Progenitor cell of endocrine pancreas (in vitro differentiated cells): ENCODE measurements around the gene CYP2D6. TPM values are rescaled to one million over a fixed set of nuclear protein-coding genes. Genes with fewer than 3 reads are reported as not detected.
"Not testable (repeated sequence)": the region's sequence is repeated elsewhere in the genome, so short reads cannot be mapped to it uniquely, and the experiment has no call there.

ENCODE experiments used
- DNase-seq: peaks from one replicate; pipeline ENCODE4 v3.0.0; 2021; ENCODE audit warnings: low spot score; ENCODE audit not compliant: unreplicated experiment
- H3K27ac Mint-ChIP-seq: 2 replicates; pipeline ENCODE4 v1.8.0; 2021; ENCODE audit warnings: mild to moderate bottlenecking, moderate library complexity, mixed read lengths
- H3K27me3 Mint-ChIP-seq: 2 replicates; pipeline ENCODE4 v1.8.0; 2021; ENCODE audit warnings: mixed read lengths
- H3K36me3 Mint-ChIP-seq: 2 replicates; pipeline ENCODE4 v1.8.0; 2022; ENCODE audit warnings: mixed read lengths; ENCODE audit not compliant: insufficient read depth
- H3K4me1 Mint-ChIP-seq: 2 replicates; pipeline ENCODE4 v1.8.0; 2021; ENCODE audit warnings: low read depth, mixed read lengths
- H3K4me3 Mint-ChIP-seq: 2 replicates; pipeline ENCODE4 v1.8.0; 2021; ENCODE audit warnings: low read depth, mild to moderate bottlenecking, moderate library complexity, mixed read lengths
- H3K9me3 Mint-ChIP-seq: 2 replicates; pipeline ENCODE4 v1.8.0; 2021; ENCODE audit warnings: low read depth, mixed read lengths
- CTCF ChIP-seq: fragments of 200-600 bp; sonication (generic); IDR thresholded peaks from one replicate; pipeline ENCODE4 v1.5.0; 2021; ENCODE audit warnings: antibody characterized with exemption, mild to moderate bottlenecking; ENCODE audit not compliant: unreplicated experiment
- total RNA-seq: library from RNA; stranded (reverse); gene quantifications from 2 replicates; pipeline ENCODE4 v1.2.1, GENCODE V29; 2021

Gene CYP2D6
- total RNA-seq, 1 donor from 2014 or later, result 8.0 TPM

- DNase-seq, result no peak
- H3K4me3 Mint-ChIP-seq, result no peak overlapping the region
- H3K27ac Mint-ChIP-seq, result no peak overlapping the region
- H3K4me1 Mint-ChIP-seq, result peaks cover 3% of the 10 kb centered on the region
- peaks cover 2% of the 10 kb centered on the region for H3K36me3 Mint-ChIP-seq
- H3K27me3 Mint-ChIP-seq, result no peaks in the 10 kb centered on the region
- H3K9me3 Mint-ChIP-seq, result no peaks in the 10 kb centered on the region
- TF ChIP-seq CTCF, result no peak
Measured at GRCh38 chr22:42127606-42128005, 3.0 kb downstream of the CYP2D6 start.

DNA sequence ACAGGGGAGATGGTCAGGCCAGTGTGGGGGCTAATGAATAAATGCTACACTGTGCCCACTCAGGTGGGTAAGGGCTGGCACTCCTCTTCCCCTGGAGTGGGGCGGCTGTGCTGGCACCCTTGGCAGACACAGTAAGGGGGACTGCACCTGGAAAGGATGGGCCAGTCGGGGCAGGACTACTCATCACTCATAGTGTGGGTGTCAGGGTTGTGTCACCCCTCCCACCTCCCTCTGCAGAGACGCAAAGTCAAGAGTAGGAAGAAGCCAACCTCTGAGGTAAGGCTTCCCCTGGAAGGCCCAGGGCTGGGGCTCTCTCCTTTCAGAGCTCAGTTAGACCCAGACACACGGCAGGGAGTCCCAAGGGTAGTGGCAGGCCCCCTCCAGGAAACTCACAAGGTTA is 7.1 kb downstream of the CYP2D6 start:
- not testable (repeated sequence) for H3K27me3 Mint-ChIP-seq, H3K36me3 Mint-ChIP-seq, DNase-seq, H3K9me3 Mint-ChIP-seq, H3K27ac Mint-ChIP-seq, H3K4me1 Mint-ChIP-seq, H3K4me3 Mint-ChIP-seq

DNA sequence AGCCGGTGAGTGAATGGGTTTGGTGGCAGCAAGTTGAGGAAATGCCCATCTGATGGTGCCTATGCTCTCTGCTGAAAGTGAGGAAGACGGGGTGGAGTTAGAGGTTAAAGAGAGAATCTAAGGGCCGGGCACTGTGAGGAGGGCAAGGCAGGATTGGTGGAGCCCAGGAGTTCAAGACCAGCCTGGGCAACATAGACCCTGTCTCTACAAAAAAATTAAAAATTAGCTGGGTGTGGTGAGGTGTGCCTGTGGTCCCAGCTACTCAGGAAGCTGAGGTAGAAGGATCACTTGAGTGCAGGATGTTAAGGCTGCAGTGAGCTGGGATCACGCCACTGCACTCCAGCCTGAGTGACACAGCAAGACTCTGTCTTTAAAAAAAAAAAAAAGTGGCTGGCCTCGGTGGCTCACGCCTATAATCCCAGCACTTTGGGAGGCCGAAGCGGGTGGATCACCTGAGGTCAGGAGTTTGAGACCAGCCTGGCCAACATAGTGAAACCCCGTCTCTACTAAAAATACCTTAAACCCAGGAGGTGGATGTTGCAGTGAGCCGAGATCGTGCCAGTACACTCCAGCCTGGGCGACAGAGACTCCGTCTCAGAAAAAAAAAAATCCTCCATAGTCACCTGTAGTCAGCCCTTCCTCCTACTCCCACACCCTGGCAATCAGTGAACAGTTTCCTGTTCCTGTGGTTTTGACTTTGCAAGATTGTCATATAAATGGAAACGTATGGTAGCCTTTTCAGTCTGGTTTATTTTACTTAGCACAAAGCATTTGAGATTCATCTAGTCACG is 10.2 kb downstream of the CYP2D6 start:
- H3K4me3 Mint-ChIP-seq, H3K9me3 Mint-ChIP-seq, DNase-seq, H3K4me1 Mint-ChIP-seq, H3K27me3 Mint-ChIP-seq, H3K27ac Mint-ChIP-seq, H3K36me3 Mint-ChIP-seq: not testable (repeated sequence)

DNA sequence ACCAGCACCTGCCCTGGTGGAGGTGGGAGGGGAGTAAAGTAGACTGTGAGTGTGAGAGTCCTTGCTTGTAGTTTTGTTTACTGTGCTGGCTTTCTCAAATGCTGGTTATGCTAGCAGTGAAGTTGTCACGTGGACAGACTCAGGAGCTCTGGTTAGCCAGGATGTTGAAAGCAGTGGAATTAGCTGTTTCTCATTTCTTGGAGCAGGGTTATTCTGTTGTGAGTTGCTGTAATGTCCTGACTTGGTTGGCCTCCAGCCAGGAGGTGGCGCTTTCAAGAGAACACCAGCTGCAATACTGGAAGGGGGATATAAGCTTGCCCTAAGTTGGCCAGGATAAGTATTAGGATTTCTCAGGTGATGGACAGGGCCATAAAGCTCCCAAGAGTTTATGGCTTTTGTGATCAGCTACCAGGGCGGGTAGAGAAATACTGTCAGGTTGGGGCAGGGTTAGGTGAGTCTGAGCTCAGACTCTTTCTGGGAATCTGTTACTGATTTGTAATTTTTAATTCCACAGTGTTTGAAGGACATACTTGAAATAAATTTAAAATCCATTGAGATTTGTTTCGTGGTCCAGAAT is 13.7 kb downstream of the CYP2D6 start:
- H3K36me3 Mint-ChIP-seq, result peaks cover 6% of the 10 kb centered on the region
- H3K27ac Mint-ChIP-seq, result peak overlapping the region; percentile 53
- peaks cover 8% of the 10 kb centered on the region for H3K27me3 Mint-ChIP-seq
- no peak for TF ChIP-seq CTCF
- H3K4me1 Mint-ChIP-seq, result peaks cover 5% of the 10 kb centered on the region
- H3K4me3 Mint-ChIP-seq, result no peak overlapping the region
- DNase-seq, result no peak
- H3K9me3 Mint-ChIP-seq, result peaks cover 12% of the 10 kb centered on the region

- peaks cover 12% of the 10 kb centered on the region for H3K9me3 Mint-ChIP-seq
- DNase-seq, H3K27ac Mint-ChIP-seq, H3K27me3 Mint-ChIP-seq, H3K36me3 Mint-ChIP-seq, H3K4me3 Mint-ChIP-seq, H3K4me1 Mint-ChIP-seq: not testable (repeated sequence)
Measured at GRCh38 chr22:42115420-42115830, 15.2 kb downstream of the CYP2D6 start.

GRCh38 chr22:42114721-42115120 is 15.9 kb downstream of the CYP2D6 start:
- TF ChIP-seq CTCF, result peak; percentile 35
- H3K4me1 Mint-ChIP-seq, result peaks cover 7% of the 10 kb centered on the region
- peaks cover 6% of the 10 kb centered on the region for H3K36me3 Mint-ChIP-seq
- H3K4me3 Mint-ChIP-seq, result no peak overlapping the region
- DNase-seq, result no peak
- peaks cover 12% of the 10 kb centered on the region for H3K9me3 Mint-ChIP-seq
- no peak overlapping the region for H3K27ac Mint-ChIP-seq
- H3K27me3 Mint-ChIP-seq, result peaks cover 5% of the 10 kb centered on the region

GRCh38 chr22:42112793-42113192 is 17.8 kb downstream of the CYP2D6 start:
- not testable (repeated sequence) for H3K4me3 Mint-ChIP-seq, H3K36me3 Mint-ChIP-seq, H3K4me1 Mint-ChIP-seq, H3K27ac Mint-ChIP-seq, DNase-seq
- TF ChIP-seq CTCF, result peak; percentile 33
- peaks cover 13% of the 10 kb centered on the region for H3K27me3 Mint-ChIP-seq
- peaks cover 12% of the 10 kb centered on the region for H3K9me3 Mint-ChIP-seq
